Right atrium auricular region (tissue), 2 donors: ENCODE data around the gene GINM1. TPM values are rescaled to one million over a fixed set of nuclear protein-coding genes. Genes with fewer than 3 reads are reported as not detected.
A peak's percentile ranks its signal among the peaks of the same experiment; 100 is the strongest.

ENCODE experiments used
- DNase-seq: peaks from one replicate; pipeline ENCODE4 v3.0.0-alpha.2; 2019; ENCODE audit warnings: low spot score
- H3K27ac ChIP-seq, 2 donors: fragments of 200-600 bp; sonication (generic); 1 replicate in 1 of 2; 2 replicates in 1 of 2; pipeline ENCODE4 v1.5.1; 2016 to 2019
- H3K27me3 ChIP-seq, 2 donors: fragments of 200-600 bp; sonication (generic); one replicate each; pipeline versions ENCODE4 v1.5.1 to v1.6.0; 2017 to 2019
- H3K36me3 ChIP-seq: fragments of 200-600 bp; sonication (generic); one replicate; pipeline ENCODE4 v1.5.1; 2016
- H3K4me1 ChIP-seq, 2 donors: fragments of 200-600 bp; sonication (generic); one replicate each; pipeline versions ENCODE4 v1.5.1 to v1.6.0; 2017 to 2019
- H3K4me3 ChIP-seq, 2 donors: fragments of 200-600 bp; sonication (generic); 1 replicate in 1 of 2; 2 replicates in 1 of 2; pipeline ENCODE4 v1.5.1; 2017 to 2019; ENCODE audit warnings: mild to moderate bottlenecking in 1 of 2, moderate library complexity in 1 of 2
- H3K9me3 ChIP-seq, 2 donors: fragments of 200-600 bp; sonication (generic); one replicate each; pipeline ENCODE4 v1.5.1; 2019
- CTCF ChIP-seq, 2 donors: fragments of 200-600 bp; sonication (generic); IDR thresholded peaks; one replicate each; pipeline ENCODE4 v1.5.1; 2019; ENCODE audit warnings: antibody characterized with exemption in 2 of 2
- total RNA-seq, 2 donors: library from RNA; depleted of rRNA; stranded (reverse); fragments of >200 nt; gene quantifications; one replicate each; pipeline ENCODE4 v1.1.0, GENCODE V29; 2016

Gene GINM1
- total RNA-seq, 2 donors from 2014 or later, result 45.5 to 54.9 TPM

GRCh38 chr6:149545258-149545753 is 20.9 kb upstream of the GINM1 start:
- Histone ChIP-seq H3K27ac (peak overlapping the region; percentile 93 to 96), H3K4me1 (peaks cover 0 to 32% of the 10 kb centered on the region in 2 donors), H3K36me3 (peaks cover 6% of the 10 kb centered on the region), H3K9me3 (no peaks in the 10 kb centered on the region), H3K4me3 (peak overlapping the region; percentile 80 to 86), H3K27me3 (no peaks in the 10 kb centered on the region)
- DNase-seq, result peak; percentile 69
- no peak for TF ChIP-seq CTCF (IDR thresholded peaks at IDR 0.05)

- peak within 1 kb of the TSS; percentile 80 to 86 for H3K4me3 ChIP-seq
- peak within 1 kb of the TSS; percentile 93 to 96 for H3K27ac ChIP-seq
- peak; percentile 98 for DNase-seq
- peak; percentile 74 to 83 for TF ChIP-seq CTCF (IDR thresholded peaks at IDR 0.05)
- peaks cover under 1% of the 10 kb centered on the region for H3K36me3 ChIP-seq
- H3K4me1 ChIP-seq, result peaks cover 0 to 32% of the 10 kb centered on the region in 2 donors
- H3K9me3 ChIP-seq, result no peaks in the 10 kb centered on the region
- no peaks in the 10 kb centered on the region for H3K27me3 ChIP-seq
Measured at GRCh38 chr6:149545754-149546471, 20.3 kb upstream of the GINM1 start, which contains the start of gene PPIL4. Gene PPIL4, minus strand, starts transcription at chr6:149546043. Its CDS starts 38 bp downstream, at chr6:149546005.

- DNase-seq, result no peak
- Histone ChIP-seq H3K4me3 (no peak overlapping the region), H3K4me1 (no peaks in the 10 kb centered on the region)
Measured at GRCh38 chr6:149551920-149552319, 14.3 kb upstream of the GINM1 start.

GRCh38 chr6:149558029-149558428 is 8.1 kb upstream of the GINM1 start:
- no peak for DNase-seq
- TF ChIP-seq CTCF (IDR thresholded peaks at IDR 0.05), result no peak
- H3K4me1 ChIP-seq, result no peaks in the 10 kb centered on the region
- H3K27me3 ChIP-seq, result no peaks in the 10 kb centered on the region
- H3K36me3 ChIP-seq, result no peaks in the 10 kb centered on the region
- no peak overlapping the region for H3K4me3 ChIP-seq
- H3K9me3 ChIP-seq, result no peaks in the 10 kb centered on the region
- no peak overlapping the region for H3K27ac ChIP-seq

More at GRCh38 chr6:149551920-149552319, 14.3 kb upstream of the GINM1 start:
- no peaks in the 10 kb centered on the region for H3K27me3 ChIP-seq
- TF ChIP-seq CTCF (IDR thresholded peaks at IDR 0.05), result no peak
- no peak overlapping the region for H3K27ac ChIP-seq
- H3K36me3 ChIP-seq, result no peaks in the 10 kb centered on the region
- no peaks in the 10 kb centered on the region for H3K9me3 ChIP-seq

- Histone ChIP-seq H3K27ac (no peak overlapping the region), H3K9me3 (no peaks in the 10 kb centered on the region), H3K36me3 (no peaks in the 10 kb centered on the region), H3K4me3 (no peak overlapping the region), H3K4me1 (no peaks in the 10 kb centered on the region), H3K27me3 (no peaks in the 10 kb centered on the region)
- DNase-seq, result no peak
- no peak for TF ChIP-seq CTCF (IDR thresholded peaks at IDR 0.05)
Measured at GRCh38 chr6:149559389-149559788, 6.8 kb upstream of the GINM1 start.
